Femur (tissue), 1 donor: Measurements from ENCODE around the gene ITGAD.

ENCODE experiments used
- DNase-seq: peaks from one replicate; pipeline ENCODE4 v3.0.0-alpha.2; 2017

Gene ITGAD

GRCh38 chr16:31365131-31365865, 27.8 kb upstream of the ITGAD start:
- no peak for DNase-seq

DNA sequence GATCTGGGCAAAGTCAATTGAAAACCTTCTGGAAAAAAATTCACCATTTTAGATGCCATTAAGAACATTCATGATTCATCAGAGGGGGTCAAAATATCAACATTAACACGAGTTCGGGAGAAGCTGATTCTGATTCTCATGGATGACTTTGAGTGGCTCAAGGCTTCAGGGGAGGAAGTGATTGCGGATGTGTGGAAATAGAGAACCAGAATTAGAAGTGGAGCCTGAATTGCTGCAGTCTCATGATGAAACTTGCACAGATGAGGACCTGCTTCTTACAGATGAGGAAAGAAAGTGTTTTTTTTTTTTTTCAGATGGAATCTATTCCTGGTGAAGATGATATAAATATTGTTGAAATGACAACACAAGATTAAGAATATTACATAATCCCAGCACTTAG, 25.3 kb upstream of the ITGAD start:
- no peak for DNase-seq

DNA sequence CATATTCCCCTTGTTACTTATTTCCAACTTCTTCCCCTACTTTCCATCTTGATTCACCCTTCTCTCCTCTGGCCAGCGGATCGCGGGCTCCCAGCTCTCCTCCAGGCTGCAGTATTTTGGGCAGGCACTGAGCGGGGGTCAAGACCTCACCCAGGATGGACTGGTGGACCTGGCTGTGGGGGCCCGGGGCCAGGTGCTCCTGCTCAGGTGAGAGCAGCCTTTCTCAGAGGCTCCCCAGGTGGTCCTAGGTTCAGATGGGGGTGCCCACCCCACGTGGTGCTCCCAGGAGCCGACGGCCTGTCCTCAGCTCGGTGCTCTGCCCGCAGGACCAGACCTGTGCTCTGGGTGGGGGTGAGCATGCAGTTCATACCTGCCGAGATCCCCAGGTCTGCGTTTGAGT, 22.1 kb upstream of the ITGAD start:
- no peak for DNase-seq

- DNase-seq = no peak
These were observed 21.3 kb upstream of the ITGAD start for GRCh38 chr16:31371619-31372484.

- DNase-seq = no peak
These were observed 19.9 kb upstream of the ITGAD start for GRCh38 chr16:31373235-31373634.

- no peak for DNase-seq
These were observed 17.9 kb upstream of the ITGAD start for GRCh38 chr16:31375231-31375630.

GRCh38 chr16:31376705-31377104, 16.4 kb upstream of the ITGAD start:
- no peak for DNase-seq

- no peak for DNase-seq
These were observed 15.8 kb upstream of the ITGAD start for GRCh38 chr16:31377210-31377903.

DNA sequence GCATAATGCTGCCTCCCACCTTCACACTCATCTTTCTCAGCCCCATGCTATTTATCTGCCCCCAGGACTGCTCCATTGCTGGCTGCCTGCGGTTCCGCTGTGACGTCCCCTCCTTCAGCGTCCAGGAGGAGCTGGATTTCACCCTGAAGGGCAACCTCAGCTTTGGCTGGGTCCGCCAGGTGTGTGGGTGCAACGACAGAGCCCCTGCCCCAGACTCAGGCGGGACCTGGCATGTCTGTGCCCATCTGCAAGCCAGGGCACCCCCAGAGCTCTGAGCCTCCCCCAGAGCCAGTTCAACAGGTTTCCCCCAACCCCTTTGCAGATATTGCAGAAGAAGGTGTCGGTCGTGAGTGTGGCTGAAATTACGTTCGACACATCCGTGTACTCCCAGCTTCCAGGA, 12.9 kb upstream of the ITGAD start:
- DNase-seq = no peak

- peak; percentile 59 for DNase-seq
These were observed 10.5 kb upstream of the ITGAD start for GRCh38 chr16:31382485-31383161.

- no peak for DNase-seq
These were observed 7.5 kb upstream of the ITGAD start for GRCh38 chr16:31385680-31386079.

GRCh38 chr16:31386157-31386984, 6.8 kb upstream of the ITGAD start:
- no peak for DNase-seq

GRCh38 chr16:31388535-31388934, 4.6 kb upstream of the ITGAD start:
- DNase-seq = no peak

GRCh38 chr16:31390504-31391041, 2.6 kb upstream of the ITGAD start:
- DNase-seq = no peak

- DNase-seq = no peak
These were observed 2.5 kb downstream of the ITGAD start for GRCh38 chr16:31395647-31396046.

DNA sequence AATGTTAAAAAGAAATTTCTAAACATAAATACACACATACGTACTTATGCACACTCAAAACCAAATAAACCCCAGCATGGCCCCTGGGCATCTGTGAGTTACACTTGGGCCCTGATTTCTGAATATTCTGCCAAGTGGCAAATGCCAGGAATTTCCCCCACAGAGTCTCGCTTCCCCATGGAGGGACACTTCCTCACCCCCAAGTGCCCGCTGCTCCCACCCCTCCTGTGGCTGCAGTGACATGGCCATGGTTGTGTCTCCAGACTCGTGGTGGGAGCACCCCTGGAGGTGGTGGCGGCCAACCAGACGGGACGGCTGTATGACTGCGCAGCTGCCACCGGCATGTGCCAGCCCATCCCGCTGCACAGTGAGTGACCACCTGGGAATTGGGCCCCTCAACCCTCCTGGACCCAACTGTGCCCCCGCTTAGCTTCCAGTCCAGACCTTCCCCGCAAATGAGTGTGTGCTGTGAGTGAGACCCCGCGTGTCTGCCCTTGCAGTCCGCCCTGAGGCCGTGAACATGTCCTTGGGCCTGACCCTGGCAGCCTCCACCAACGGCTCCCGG, 4.0 kb downstream of the ITGAD start:
- DNase-seq = no peak

DNA sequence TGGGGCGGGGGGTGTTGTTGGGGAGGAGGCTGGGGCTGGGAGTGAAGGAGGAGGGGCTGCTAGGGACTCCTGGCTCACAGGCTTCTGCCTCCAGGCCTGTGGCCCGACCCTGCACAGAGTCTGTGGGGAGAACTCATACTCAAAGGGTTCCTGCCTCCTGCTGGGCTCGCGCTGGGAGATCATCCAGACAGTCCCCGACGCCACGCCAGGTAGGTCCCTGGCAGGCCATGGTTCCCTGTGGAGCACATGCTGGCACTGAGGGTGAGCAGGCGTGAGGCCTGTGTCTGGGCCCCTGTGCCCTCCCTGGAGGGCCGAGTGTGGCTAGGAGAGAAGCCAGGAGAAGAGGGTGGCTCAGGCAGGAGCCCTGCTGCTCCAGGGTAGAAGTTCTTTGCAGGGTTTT, 4.6 kb downstream of the ITGAD start:
- DNase-seq = no peak

GRCh38 chr16:31400191-31400590, 7.1 kb downstream of the ITGAD start:
- no peak for DNase-seq

DNA sequence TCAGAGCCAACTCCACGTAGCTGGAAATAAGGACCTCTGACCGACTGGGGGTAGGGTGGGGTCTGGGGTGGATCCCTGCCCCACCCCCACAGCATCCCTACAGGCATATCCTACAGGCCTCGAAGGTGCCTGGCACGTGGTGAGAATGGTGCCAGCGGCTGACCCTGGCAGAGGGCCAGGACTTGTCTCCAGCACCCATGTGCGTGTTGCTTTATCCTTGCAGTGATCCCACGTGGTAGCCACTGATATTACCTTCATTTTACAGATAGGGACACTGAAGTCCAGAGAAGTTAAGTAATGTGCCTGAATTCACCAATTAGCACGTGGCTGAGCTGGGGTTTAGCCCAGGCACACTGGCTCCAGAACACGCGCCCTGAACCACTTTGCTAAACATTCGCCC, 8.3 kb downstream of the ITGAD start:
- DNase-seq = no peak

GRCh38 chr16:31402687-31403086, 9.6 kb downstream of the ITGAD start:
- DNase-seq = no peak

- no peak for DNase-seq
These were observed 10.6 kb downstream of the ITGAD start for GRCh38 chr16:31403590-31404352.
